Colonic mucosa (tissue), 4 donors: ENCODE data around the gene NUP42. TPM values are rescaled to one million over a fixed set of nuclear protein-coding genes. Genes with fewer than 3 reads are reported as not detected.

Experiments used
- DNase-seq: peaks from one replicate; pipeline ENCODE4 v3.0.0-alpha.2; 2020
- H3K27ac ChIP-seq: fragments of 200-600 bp; one replicate; pipeline ENCODE4 v1.8.0; 2021
- H3K27me3 ChIP-seq: fragments of 200-600 bp; one replicate; pipeline ENCODE4 v1.8.0; 2021
- H3K36me3 ChIP-seq: fragments of 200-600 bp; one replicate; pipeline ENCODE4 v1.8.0; 2021
- H3K4me1 ChIP-seq: fragments of 200-600 bp; one replicate; pipeline ENCODE4 v1.8.0; 2021; ENCODE audit warnings: mild to moderate bottlenecking
- H3K4me3 ChIP-seq: fragments of 200-600 bp; one replicate; pipeline ENCODE4 v1.8.0; 2021
- H3K9ac ChIP-seq, 2 donors: one replicate each; pipeline ENCODE4 v1.7.0; 2013; ENCODE audit warnings: control low read depth in 2 of 2, low read depth in 2 of 2, low read length in 2 of 2
- H3K9me3 ChIP-seq: fragments of 200-600 bp; one replicate; pipeline ENCODE4 v1.8.0; 2021
- CTCF ChIP-seq: fragments of 200-600 bp; IDR thresholded peaks from one replicate; pipeline ENCODE4 v1.8.0; 2022; ENCODE audit warnings: antibody characterized with exemption, mild to moderate bottlenecking
- intact Hi-C: fragments of 100-400 bp; cut with DNase I; formaldehyde crosslinking; loops from one replicate; pipeline ENCODE4 v1.14.1; 2022
- total RNA-seq, 2 donors: library from RNA; stranded (reverse); fragmentation: NEBNext Ultra II Directional in 1 of 2; extraction: Animal tissue kit (Norgen Biotek cat#: 25700) in 1 of 2; gene quantifications; one replicate each; pipeline ENCODE4 v1.2.1, GENCODE V29; 2021
- donor health status: healthy.
- donor health status: DM: no; HTN: no; CAD: no.
- donor health status: DM: no; HTN: no; CAD: no.

NUP42 gene
- total RNA-seq, 2 donors from 2014 or later: 23.4 to 30.5 TPM

- no peak for TF ChIP-seq CTCF
- Histone ChIP-seq H3K27me3 (no peaks in the 10 kb centered on the region), H3K9ac (no peak overlapping the region), H3K4me3 (no peak overlapping the region), H3K36me3 (no peaks in the 10 kb centered on the region), H3K4me1 (no peaks in the 10 kb centered on the region), H3K9me3 (no peaks in the 10 kb centered on the region), H3K27ac (no peak overlapping the region)
- no peak for DNase-seq
- intact Hi-C loops: no loop called here
Measured at GRCh38 chr7:23168111-23168885, 13.6 kb upstream of the NUP42 start.

GRCh38 chr7:23175938-23176337 is 5.9 kb upstream of the NUP42 start:
- H3K9me3 ChIP-seq: no peaks in the 10 kb centered on the region
- intact Hi-C loops: no loop called here
- no peak for TF ChIP-seq CTCF

GRCh38 chr7:23183279-23184012 is 1.6 kb downstream of the NUP42 start:
- H3K4me1 ChIP-seq: peaks cover 8% of the 10 kb centered on the region
- no peaks in the 10 kb centered on the region for H3K27me3 ChIP-seq
- TF ChIP-seq CTCF: no peak
- H3K27ac ChIP-seq: no peak overlapping the region
- H3K4me3 ChIP-seq: no peak overlapping the region
- DNase-seq: no peak
- no peaks in the 10 kb centered on the region for H3K9me3 ChIP-seq
- no peaks in the 10 kb centered on the region for H3K36me3 ChIP-seq
- H3K9ac ChIP-seq: no peak overlapping the region
- intact Hi-C loops: loop anchor here (5.0 kb wide), 1 partner anchor 81 kb away; no protein-coding TSS in a partner anchor

More at GRCh38 chr7:23175938-23176337, 5.9 kb upstream of the NUP42 start:
- no peaks in the 10 kb centered on the region for H3K36me3 ChIP-seq
- peaks cover 4% of the 10 kb centered on the region for H3K4me1 ChIP-seq
- no peak overlapping the region for H3K9ac ChIP-seq
- no peak overlapping the region for H3K27ac ChIP-seq
- H3K27me3 ChIP-seq: no peaks in the 10 kb centered on the region
- no peak overlapping the region for H3K4me3 ChIP-seq
- DNase-seq: no peak

- H3K9me3 ChIP-seq: no peaks in the 10 kb centered on the region
- H3K4me3 ChIP-seq: no peak overlapping the region
- H3K27me3 ChIP-seq: no peaks in the 10 kb centered on the region
- TF ChIP-seq CTCF: no peak
- no peaks in the 10 kb centered on the region for H3K36me3 ChIP-seq
- DNase-seq: no peak
- H3K9ac ChIP-seq: no peak overlapping the region
- no peak overlapping the region for H3K27ac ChIP-seq
- peaks cover 8% of the 10 kb centered on the region for H3K4me1 ChIP-seq
- intact Hi-C loops: loop anchor here (5.0 kb wide), 1 partner anchor 82 kb away; no protein-coding TSS in a partner anchor
Measured at GRCh38 chr7:23184291-23184690, 2.4 kb downstream of the NUP42 start.

- Histone ChIP-seq H3K4me1 (peaks cover 8% of the 10 kb centered on the region), H3K27ac (no peak overlapping the region), H3K9ac (no peak overlapping the region), H3K9me3 (no peaks in the 10 kb centered on the region), H3K4me3 (no peak overlapping the region), H3K27me3 (no peaks in the 10 kb centered on the region), H3K36me3 (no peaks in the 10 kb centered on the region)
- intact Hi-C loops: loop anchor here (5.0 kb wide), 1 partner anchor 83 kb away; no protein-coding TSS in a partner anchor
- TF ChIP-seq CTCF: peak; percentile 23
- peak; percentile 64 for DNase-seq
Measured at GRCh38 chr7:23184709-23185359, 3.0 kb downstream of the NUP42 start.
